ENCODE data around the gene ENG.

DNA sequence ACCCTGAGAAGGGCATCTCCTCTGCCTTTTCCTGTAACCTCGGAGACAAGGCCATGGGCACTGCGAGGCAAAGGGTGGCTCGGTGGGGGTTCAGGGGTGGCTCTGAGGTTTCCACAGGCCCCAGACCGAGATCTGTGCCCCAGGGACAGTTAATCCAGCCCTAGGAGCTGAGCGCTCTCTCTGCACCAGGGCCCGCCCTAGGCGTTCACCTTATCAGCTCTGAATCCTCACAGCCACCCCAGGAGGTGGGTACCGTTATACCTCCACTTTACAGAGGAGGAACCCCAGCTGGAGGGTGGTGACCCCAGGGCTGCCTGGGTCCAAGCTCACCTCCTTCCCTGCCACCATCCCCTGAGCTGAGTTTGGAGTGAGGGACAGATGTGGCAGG is 2.3 kb upstream of the ENG start:
- TF ChIP-seq, protein P1, sequence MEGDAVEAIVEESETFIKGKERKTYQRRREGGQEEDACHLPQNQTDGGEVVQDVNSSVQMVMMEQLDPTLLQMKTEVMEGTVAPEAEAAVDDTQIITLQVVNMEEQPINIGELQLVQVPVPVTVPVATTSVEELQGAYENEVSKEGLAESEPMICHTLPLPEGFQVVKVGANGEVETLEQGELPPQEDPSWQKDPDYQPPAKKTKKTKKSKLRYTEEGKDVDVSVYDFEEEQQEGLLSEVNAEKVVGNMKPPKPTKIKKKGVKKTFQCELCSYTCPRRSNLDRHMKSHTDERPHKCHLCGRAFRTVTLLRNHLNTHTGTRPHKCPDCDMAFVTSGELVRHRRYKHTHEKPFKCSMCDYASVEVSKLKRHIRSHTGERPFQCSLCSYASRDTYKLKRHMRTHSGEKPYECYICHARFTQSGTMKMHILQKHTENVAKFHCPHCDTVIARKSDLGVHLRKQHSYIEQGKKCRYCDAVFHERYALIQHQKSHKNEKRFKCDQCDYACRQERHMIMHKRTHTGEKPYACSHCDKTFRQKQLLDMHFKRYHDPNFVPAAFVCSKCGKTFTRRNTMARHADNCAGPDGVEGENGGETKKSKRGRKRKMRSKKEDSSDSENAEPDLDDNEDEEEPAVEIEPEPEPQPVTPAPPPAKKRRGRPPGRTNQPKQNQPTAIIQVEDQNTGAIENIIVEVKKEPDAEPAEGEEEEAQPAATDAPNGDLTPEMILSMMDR (IDR thresholded peaks at IDR 0.05), result no peak
- TF ChIP-seq POLR2A (IDR thresholded peaks at IDR 0.05), result no peak

Data from heart left ventricle (tissue), 13 donors.